Mesendoderm (in vitro differentiated cells): Measurements from ENCODE around the gene PRDM12.

Experiments used
- DNase-seq: peaks from one replicate; pipeline ENCODE4 v3.0.0; 2013
- H2AK5ac ChIP-seq: 2 replicates; pipeline ENCODE4 v1.6.1; 2013; ENCODE audit warnings: low read length, inconsistent platforms
- H2BK120ac ChIP-seq: 2 replicates; pipeline ENCODE4 v1.6.1; 2013; ENCODE audit warnings: low read depth, mild to moderate bottlenecking, low read length, moderate library complexity, mixed read lengths
- H2BK15ac ChIP-seq: replicated peaks from 2 replicates; pipeline ENCODE4 v1.6.1; 2013; ENCODE audit warnings: low read depth, mild to moderate bottlenecking, moderate library complexity
- H2BK5ac ChIP-seq: 2 replicates; pipeline ENCODE4 v1.6.1; 2013; ENCODE audit warnings: low read length, inconsistent platforms
- H3K18ac ChIP-seq: 2 replicates; pipeline ENCODE4 v1.6.1; 2013; ENCODE audit warnings: mild to moderate bottlenecking, low read length, mixed read lengths
- H3K23ac ChIP-seq: one replicate; pipeline ENCODE4 v1.6.1; 2013; ENCODE audit warnings: low read length
- H3K27ac ChIP-seq: 2 replicates; pipeline ENCODE4 v1.5.1; 2013; ENCODE audit warnings: low read depth, mild to moderate bottlenecking, inconsistent platforms, low read length, moderate library complexity
- H3K27me3 ChIP-seq: 2 replicates; pipeline ENCODE4 v1.6.1; 2013; ENCODE audit warnings: low read length, control low read depth, mild to moderate bottlenecking, inconsistent platforms; ENCODE audit not compliant: insufficient read depth, poor library complexity
- H3K36me3 ChIP-seq: 2 replicates; pipeline ENCODE4 v1.6.1; 2013; ENCODE audit warnings: low read length, inconsistent platforms; ENCODE audit not compliant: control insufficient read depth, insufficient read depth
- H3K4ac ChIP-seq: one replicate; pipeline ENCODE4 v1.6.1; 2013; ENCODE audit warnings: low read depth, mild to moderate bottlenecking, low read length, moderate library complexity
- H3K4me1 ChIP-seq: 2 replicates; pipeline ENCODE4 v1.6.1; 2013; ENCODE audit warnings: low read depth, low read length, inconsistent platforms; ENCODE audit not compliant: control insufficient read depth
- H3K4me2 ChIP-seq: 2 replicates; pipeline ENCODE4 v1.6.1; 2013; ENCODE audit warnings: low read length
- H3K4me3 ChIP-seq: 2 replicates; pipeline ENCODE4 v1.5.1; 2013; ENCODE audit warnings: mild to moderate bottlenecking, low read length
- H3K56ac ChIP-seq: one replicate; pipeline ENCODE4 v1.6.1; 2013; ENCODE audit warnings: low read length
- H3K79me1 ChIP-seq: 2 replicates; pipeline ENCODE4 v1.6.1; 2013; ENCODE audit warnings: low read length, inconsistent platforms
- H3K79me2 ChIP-seq: 2 replicates; pipeline ENCODE4 v1.6.1; 2013; ENCODE audit warnings: mild to moderate bottlenecking, low read length; ENCODE audit not compliant: control insufficient read depth, insufficient read depth
- H3K9ac ChIP-seq: 2 replicates; pipeline ENCODE4 v1.6.1; 2013; ENCODE audit warnings: low read length, inconsistent platforms
- H4K5ac ChIP-seq: one replicate; pipeline ENCODE4 v1.6.1; 2013; ENCODE audit warnings: low read length
- H4K8ac ChIP-seq: one replicate; pipeline ENCODE4 v1.6.1; 2013; ENCODE audit warnings: low read depth, mild to moderate bottlenecking, control low read depth, low read length, moderate library complexity
- WGBS: extraction: QIAGEN DNeasy Blood & Tissue Kit; methylation state at CpG from one replicate; pipeline ENCODE4 v1.1.7; 2013; ENCODE audit warnings: low lambda C conversion rate, missing lambda C conversion rate; ENCODE audit not compliant: insufficient coverage; ENCODE audit errors: extremely low coverage; 5-methylcytosine and 5-hydroxymethylcytosine counted together

The PRDM12 gene

GRCh38 chr9:130714586-130715110 is 50.3 kb downstream of the PRDM12 start:
- Histone ChIP-seq H3K27ac (no peak overlapping the region), H4K8ac (no peak overlapping the region), H3K4me2 (peak overlapping the region; percentile 74), H3K4me1 (peaks cover 4% of the 10 kb centered on the region), H3K56ac (peak overlapping the region; percentile 46), H3K27me3 (no peaks in the 10 kb centered on the region), H3K79me1 (peaks cover 7% of the 10 kb centered on the region), H3K79me2 (peaks cover 31% of the 10 kb centered on the region), H3K36me3 (no peaks in the 10 kb centered on the region), H3K4ac (no peak overlapping the region), H3K18ac (no peak overlapping the region), H2BK15ac (no peak overlapping the region), H2BK120ac (no peak overlapping the region), H3K23ac (no peak overlapping the region), H2AK5ac (no peak overlapping the region), H4K5ac (no peak overlapping the region), H3K9ac (peak overlapping the region; percentile 86), H2BK5ac (no peak overlapping the region), H3K4me3 (peak overlapping the region; percentile 11)
- DNase-seq = no peak
- no CpG with 5 or more reads among the region's 7 CpGs for whole genome bisulfite sequencing

DNA sequence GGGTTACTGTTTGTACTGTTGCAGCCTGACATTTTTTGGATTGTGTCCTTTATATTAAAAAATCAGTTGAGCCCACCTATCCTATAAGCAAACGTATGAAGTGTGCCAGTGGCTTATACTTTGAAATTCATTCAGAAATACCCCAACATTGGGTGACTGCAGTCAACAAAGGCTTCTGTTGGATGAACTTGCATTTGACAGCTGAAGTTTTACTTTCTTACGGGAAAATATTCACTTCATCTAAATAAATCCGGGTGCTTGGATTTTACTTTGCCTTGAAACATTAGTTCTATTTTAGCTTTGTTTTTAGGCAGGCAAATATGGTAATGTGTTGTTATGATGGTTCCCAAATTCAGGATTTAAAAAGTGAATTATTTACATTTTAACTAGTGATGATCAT is 50.9 kb downstream of the PRDM12 start:
- Histone ChIP-seq H2BK5ac (no peak overlapping the region), H3K4me1 (peaks cover 4% of the 10 kb centered on the region), H3K27ac (no peak overlapping the region), H2BK120ac (no peak overlapping the region), H3K79me2 (peaks cover 34% of the 10 kb centered on the region), H3K18ac (no peak overlapping the region), H3K23ac (no peak overlapping the region), H3K36me3 (no peaks in the 10 kb centered on the region), H3K27me3 (no peaks in the 10 kb centered on the region), H3K56ac (no peak overlapping the region), H2AK5ac (no peak overlapping the region), H2BK15ac (no peak overlapping the region), H3K4me3 (no peak overlapping the region), H4K8ac (no peak overlapping the region), H3K9ac (peak overlapping the region; percentile 86), H3K4ac (no peak overlapping the region), H3K79me1 (peaks cover 10% of the 10 kb centered on the region), H4K5ac (no peak overlapping the region), H3K4me2 (peak overlapping the region; percentile 74)
- no peak for DNase-seq
- no CpG with 5 or more reads among the region's 3 CpGs for WGBS

GRCh38 chr9:130718562-130718961 is 54.2 kb downstream of the PRDM12 start:
- no peaks in the 10 kb centered on the region for H3K36me3 ChIP-seq
- peaks cover 18% of the 10 kb centered on the region for H3K79me1 ChIP-seq
- no peak overlapping the region for H3K4me2 ChIP-seq
- no CpG with 5 or more reads among the region's 3 CpGs for WGBS
- no peak overlapping the region for H3K9ac ChIP-seq
- H2BK15ac ChIP-seq = no peak overlapping the region
- no peak overlapping the region for H2BK120ac ChIP-seq
- no peak overlapping the region for H4K5ac ChIP-seq
- peak; percentile 67 for DNase-seq
- H3K79me2 ChIP-seq = peaks cover 41% of the 10 kb centered on the region
- H3K56ac ChIP-seq = no peak overlapping the region
- peaks cover 4% of the 10 kb centered on the region for H3K4me1 ChIP-seq
- H2AK5ac ChIP-seq = no peak overlapping the region
- H3K27ac ChIP-seq = no peak overlapping the region
- H3K4ac ChIP-seq = no peak overlapping the region
- H3K27me3 ChIP-seq = no peaks in the 10 kb centered on the region
- no peak overlapping the region for H3K18ac ChIP-seq
- H3K23ac ChIP-seq = no peak overlapping the region
- H2BK5ac ChIP-seq = no peak overlapping the region
- H4K8ac ChIP-seq = no peak overlapping the region
- H3K4me3 ChIP-seq = no peak overlapping the region

- H3K4me2 ChIP-seq = no peak overlapping the region
- no peak overlapping the region for H2BK120ac ChIP-seq
- no peak overlapping the region for H3K23ac ChIP-seq
- no peaks in the 10 kb centered on the region for H3K27me3 ChIP-seq
- no peak overlapping the region for H4K5ac ChIP-seq
- H2BK5ac ChIP-seq = no peak overlapping the region
- H3K56ac ChIP-seq = no peak overlapping the region
- no peak overlapping the region for H3K9ac ChIP-seq
- H3K79me1 ChIP-seq = peaks cover 12% of the 10 kb centered on the region
- H3K27ac ChIP-seq = no peak overlapping the region
- no peak overlapping the region for H3K4me3 ChIP-seq
- no peak overlapping the region for H3K4ac ChIP-seq
- no CpG with 5 or more reads among the region's 10 CpGs for WGBS
- H2BK15ac ChIP-seq = no peak overlapping the region
- no peak for DNase-seq
- peaks cover 25% of the 10 kb centered on the region for H3K79me2 ChIP-seq
- no peaks in the 10 kb centered on the region for H3K4me1 ChIP-seq
- no peaks in the 10 kb centered on the region for H3K36me3 ChIP-seq
- H4K8ac ChIP-seq = no peak overlapping the region
- no peak overlapping the region for H2AK5ac ChIP-seq
- H3K18ac ChIP-seq = no peak overlapping the region
These were observed 56.4 kb downstream of the PRDM12 start for GRCh38 chr9:130720762-130721161.

DNA sequence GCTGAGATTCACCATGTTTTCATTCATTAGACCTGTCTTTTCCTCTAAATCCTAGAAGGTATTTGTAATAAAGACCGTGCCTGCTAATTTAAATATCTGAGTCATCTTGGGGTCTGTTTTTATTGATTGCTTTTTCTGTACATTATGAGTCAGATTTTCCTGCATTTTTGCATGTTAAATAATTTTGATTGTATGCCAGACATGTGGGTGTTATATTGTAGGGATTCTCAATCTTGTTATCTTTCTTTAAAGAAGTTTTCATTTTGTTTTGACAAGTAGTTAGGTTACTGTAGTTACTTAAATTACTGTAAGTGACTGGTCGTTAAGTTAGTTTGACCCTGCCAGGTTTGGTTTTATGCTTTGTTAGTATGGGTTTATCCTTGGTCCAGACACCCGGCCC is 64.3 kb downstream of the PRDM12 start:
- no peak overlapping the region for H2BK5ac ChIP-seq
- H4K5ac ChIP-seq = no peak overlapping the region
- no peak overlapping the region for H2BK15ac ChIP-seq
- H3K23ac ChIP-seq = no peak overlapping the region
- H3K27me3 ChIP-seq = no peaks in the 10 kb centered on the region
- WGBS = no CpG with 5 or more reads among the region's 3 CpGs
- H3K18ac ChIP-seq = no peak overlapping the region
- DNase-seq = no peak
- no peak overlapping the region for H3K56ac ChIP-seq
- H4K8ac ChIP-seq = no peak overlapping the region
- no peak overlapping the region for H3K9ac ChIP-seq
- peaks cover 3% of the 10 kb centered on the region for H3K79me2 ChIP-seq
- no peak overlapping the region for H3K27ac ChIP-seq
- H3K36me3 ChIP-seq = no peaks in the 10 kb centered on the region
- no peak overlapping the region for H3K4me3 ChIP-seq
- no peaks in the 10 kb centered on the region for H3K4me1 ChIP-seq
- H2BK120ac ChIP-seq = no peak overlapping the region
- no peak overlapping the region for H3K4ac ChIP-seq
- peaks cover 3% of the 10 kb centered on the region for H3K79me1 ChIP-seq
- no peak overlapping the region for H2AK5ac ChIP-seq
- no peak overlapping the region for H3K4me2 ChIP-seq

DNA sequence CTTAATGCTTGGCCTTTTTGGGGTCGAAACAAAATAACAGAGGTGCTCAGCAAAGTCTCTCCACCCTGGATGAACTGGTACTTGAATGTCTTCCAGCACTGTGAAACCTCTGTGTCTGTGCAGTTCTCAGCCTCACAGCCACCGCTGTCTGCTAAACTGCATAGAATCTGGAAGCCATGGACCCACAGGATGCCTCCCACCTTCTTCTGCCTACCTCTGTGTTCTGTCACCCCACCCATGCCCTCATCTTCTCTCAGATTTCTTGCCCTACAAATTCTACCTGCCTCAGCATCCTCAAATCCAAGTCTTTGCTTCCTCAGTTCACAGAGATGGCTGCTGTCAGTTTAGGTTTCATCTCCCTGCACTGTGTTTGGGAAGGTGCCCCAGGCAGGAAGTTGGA is 64.8 kb downstream of the PRDM12 start:
- no peak overlapping the region for H3K4me3 ChIP-seq
- no peak overlapping the region for H2BK120ac ChIP-seq
- WGBS = no CpG with 5 or more reads among the region's 2 CpGs

More for the DNA sequence above, 64.8 kb downstream of the PRDM12 start:
- DNase-seq = no peak
- no peak overlapping the region for H3K4me2 ChIP-seq
- no peak overlapping the region for H3K18ac ChIP-seq
- no peak overlapping the region for H2AK5ac ChIP-seq
- no peak overlapping the region for H2BK5ac ChIP-seq
- no peak overlapping the region for H3K4ac ChIP-seq
- H2BK15ac ChIP-seq = no peak overlapping the region
- H3K79me1 ChIP-seq = peaks cover 3% of the 10 kb centered on the region
- no peak overlapping the region for H3K27ac ChIP-seq
- H3K9ac ChIP-seq = no peak overlapping the region
- H3K79me2 ChIP-seq = peaks cover 3% of the 10 kb centered on the region
- H3K23ac ChIP-seq = no peak overlapping the region
- H3K4me1 ChIP-seq = no peaks in the 10 kb centered on the region
- no peaks in the 10 kb centered on the region for H3K36me3 ChIP-seq
- no peak overlapping the region for H4K8ac ChIP-seq
- H4K5ac ChIP-seq = no peak overlapping the region
- H3K27me3 ChIP-seq = no peaks in the 10 kb centered on the region
- no peak overlapping the region for H3K56ac ChIP-seq
